Renal cortex interstitium (tissue), 11 donors: ENCODE results near the gene CCL22. TPM values are rescaled to one million over a fixed set of nuclear protein-coding genes. Genes with fewer than 3 reads are reported as not detected.
"Not testable (repeated sequence)": the region's sequence is repeated elsewhere in the genome, so short reads cannot be mapped to it uniquely, and the experiment has no call there.

Experiments
- DNase-seq, 11 donors: peaks; one replicate each; pipeline ENCODE4 v3.0.0-alpha.2; 2013; ENCODE audit warnings: low read depth in 9 of 11, low spot score in 4 of 11; ENCODE audit errors: extremely low read depth in 1 of 11
- polyA plus RNA-seq, 3 donors: library from polyadenylated mRNA; unstranded; fragments of 120-200 nt; gene quantifications; one replicate each; pipeline ENCODE4 v1.2.1, GENCODE V29; 2013; ENCODE audit not compliant: insufficient read length in 3 of 3

CCL22 gene
- polyA plus RNA-seq, 3 donors, result 0.08 to 0.13 (median 0.12) TPM

DNA sequence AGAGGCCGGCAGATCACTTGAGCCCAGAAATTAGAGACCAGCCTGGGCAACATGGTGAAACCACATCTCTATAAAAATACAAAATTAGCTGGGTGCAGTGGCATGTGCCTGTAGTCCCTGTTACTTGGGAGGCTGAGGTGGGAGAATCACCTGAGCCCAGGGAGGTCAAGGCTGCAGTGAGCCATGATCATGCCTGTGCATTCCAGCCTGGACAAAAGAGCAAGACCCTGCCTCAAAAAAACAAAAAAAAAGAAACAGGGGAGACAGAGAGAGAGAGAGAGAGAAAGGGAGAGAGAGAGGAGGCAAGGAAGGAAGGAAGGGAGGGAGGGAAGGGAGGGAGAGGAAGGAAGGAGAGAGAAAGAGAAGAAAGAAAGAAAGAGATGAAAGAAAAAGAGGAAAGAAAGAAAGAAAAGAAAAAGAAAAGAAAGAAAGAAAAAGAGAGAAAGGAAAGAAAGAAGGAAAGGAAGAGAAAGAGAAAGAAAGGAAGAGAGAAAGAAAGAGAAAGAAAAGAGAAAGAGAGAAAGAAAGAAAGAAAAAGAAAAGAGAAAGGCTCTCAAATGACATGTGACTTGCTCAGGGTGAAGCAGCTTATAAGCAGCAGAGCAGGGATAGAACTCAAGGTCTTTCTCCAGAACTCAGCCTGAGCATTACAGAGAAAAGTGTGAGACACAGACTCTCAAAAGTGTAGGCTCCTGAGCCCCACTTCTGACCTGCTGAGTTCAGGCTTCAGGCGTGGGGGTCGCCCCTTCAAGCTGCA is 29.2 kb downstream of the CCL22 start:
- no peak for DNase-seq

DNA sequence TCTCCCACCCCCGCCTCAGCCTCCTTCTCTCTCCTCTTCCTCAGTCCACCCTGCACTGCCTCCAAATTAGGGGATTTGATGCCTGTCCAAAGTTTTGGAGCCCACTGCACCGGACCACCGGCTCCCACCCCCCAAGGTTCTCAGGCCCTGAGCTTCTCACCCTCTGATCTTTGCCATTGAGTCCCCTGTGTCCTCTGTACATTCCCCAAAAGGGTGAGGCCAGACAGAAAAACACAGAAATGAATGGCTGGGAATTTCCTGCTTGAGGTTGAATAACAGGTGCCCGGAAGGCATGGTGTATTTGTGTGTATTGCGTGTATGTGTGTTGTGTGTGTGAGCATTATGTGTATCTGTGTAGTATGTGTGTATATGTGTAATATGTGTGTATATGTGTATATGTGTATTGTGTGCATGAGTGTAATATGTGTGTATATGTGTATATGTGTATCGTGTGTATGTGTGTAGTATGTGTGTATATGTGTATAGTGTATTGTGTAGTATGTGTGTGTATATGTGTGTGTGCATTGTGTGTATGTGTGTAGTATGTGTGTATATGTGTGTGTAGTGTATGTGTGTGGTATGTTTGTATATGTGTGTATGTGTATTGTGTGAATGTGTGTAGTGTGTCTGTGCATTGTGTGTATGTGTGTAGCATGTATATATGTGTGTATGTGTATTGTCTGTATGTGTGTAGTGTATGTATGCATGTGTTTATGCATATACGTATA is 29.9 kb downstream of the CCL22 start:
- DNase-seq, result no peak

DNA sequence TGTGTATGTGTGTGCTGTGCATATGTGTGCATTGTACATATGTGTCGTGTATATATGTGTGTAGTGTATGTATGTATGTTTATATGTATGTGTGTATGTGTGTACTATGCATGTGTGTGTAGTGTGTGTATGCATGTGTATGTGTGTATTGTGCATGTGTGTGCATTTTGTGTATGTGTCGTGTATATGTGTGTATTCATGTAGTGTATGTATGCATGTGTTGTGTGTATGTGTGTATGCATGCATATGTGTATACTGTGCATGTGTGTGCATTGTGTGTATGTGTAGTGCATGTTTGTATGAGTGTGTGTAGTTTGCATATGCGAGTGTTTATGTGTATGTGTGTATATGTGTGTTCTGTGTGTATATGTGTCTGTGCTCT is 30.5 kb downstream of the CCL22 start:
- no peak for DNase-seq

DNA sequence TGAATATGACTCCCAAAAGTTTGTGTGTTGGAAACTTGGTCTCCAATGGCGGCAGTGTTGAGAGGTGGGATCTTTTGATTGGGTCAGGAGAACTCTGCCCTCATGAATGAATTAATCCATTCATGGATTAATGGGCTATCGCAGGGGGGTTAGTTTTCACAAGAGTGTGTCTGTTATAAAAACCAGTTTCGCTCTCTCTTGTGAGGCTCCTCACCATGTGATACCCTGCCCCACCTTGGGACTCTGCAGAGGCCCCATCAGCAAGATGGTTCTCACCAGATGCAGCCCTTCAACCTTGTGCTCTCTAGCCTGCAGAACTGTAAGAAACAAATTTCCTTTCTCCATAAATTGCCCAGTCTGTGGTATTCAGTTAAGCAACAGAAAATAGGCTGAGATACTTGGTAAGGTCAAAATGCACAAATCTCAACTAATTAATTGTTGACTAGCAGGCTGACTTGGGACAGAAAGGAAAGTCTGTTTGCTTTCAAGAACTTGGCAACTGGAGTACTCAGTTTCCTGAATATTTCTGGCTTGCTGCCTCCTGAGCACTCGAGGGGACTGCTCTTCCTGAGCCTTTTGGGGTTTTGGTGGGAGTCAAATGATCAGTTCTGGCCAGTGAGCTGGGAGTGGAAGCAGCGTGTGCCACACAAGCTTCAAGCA is 32.2 kb downstream of the CCL22 start:
- DNase-seq, result peak in 5 of 11 donors; percentile 44 to 69 (median 55)

DNA sequence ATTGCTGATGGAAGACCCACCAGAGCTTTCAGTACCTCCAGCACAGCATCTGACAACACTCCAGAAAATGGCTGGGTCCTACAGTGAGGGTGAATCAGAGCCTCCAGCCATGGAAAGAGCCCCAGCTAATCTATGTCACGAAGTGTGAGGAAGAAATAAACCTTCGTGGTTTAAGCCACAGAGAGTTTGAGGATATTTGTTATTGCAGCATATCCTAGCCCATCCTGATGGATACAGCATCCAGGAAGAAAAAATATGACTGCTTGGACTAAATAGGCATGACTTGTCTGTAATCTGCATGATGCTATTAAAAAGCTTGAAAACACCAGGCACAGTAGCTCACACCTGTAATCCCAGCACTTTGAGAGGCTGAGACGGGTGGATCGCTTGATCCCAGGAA is 32.7 kb downstream of the CCL22 start:
- DNase-seq, result no peak

DNA sequence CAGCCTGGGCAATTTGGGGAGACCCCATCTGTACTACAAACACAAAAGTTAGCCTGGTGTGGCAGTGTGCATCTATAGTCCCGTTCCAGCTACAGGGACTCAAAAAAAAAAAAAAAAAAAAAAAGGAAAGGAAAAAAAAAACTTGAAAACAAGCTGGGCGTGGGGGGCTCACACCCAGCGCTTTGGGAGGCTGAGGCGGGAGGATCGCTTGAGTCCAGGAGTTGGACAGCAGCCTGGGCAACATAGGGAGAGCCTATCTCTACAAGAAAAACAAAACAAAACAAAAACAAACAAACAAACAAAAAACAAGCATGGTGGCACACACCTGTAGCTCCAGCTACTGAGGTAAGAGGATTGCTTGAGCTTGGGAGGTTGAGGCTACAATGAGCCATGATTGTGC is 33.1 kb downstream of the CCL22 start:
- DNase-seq, result no peak

DNA sequence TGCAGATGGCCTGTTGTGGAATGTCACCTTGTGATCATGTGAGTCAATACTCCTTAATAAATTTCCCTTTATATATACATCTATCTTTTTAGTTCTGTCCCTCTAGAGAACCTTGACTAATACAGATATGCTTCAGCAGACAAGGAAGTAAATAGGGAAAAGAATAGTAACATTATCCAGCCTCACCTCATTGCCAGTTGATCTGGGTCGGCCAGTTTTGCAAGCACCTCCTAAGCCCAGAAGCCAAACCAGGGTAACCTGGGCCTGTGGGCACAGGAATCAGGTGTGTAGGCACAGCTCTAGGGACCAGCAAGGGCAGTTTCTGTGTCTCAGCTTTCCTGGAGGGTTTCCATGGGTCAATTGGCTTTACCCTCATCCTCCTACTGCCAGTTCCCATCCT is 34.1 kb downstream of the CCL22 start:
- no peak for DNase-seq

DNA sequence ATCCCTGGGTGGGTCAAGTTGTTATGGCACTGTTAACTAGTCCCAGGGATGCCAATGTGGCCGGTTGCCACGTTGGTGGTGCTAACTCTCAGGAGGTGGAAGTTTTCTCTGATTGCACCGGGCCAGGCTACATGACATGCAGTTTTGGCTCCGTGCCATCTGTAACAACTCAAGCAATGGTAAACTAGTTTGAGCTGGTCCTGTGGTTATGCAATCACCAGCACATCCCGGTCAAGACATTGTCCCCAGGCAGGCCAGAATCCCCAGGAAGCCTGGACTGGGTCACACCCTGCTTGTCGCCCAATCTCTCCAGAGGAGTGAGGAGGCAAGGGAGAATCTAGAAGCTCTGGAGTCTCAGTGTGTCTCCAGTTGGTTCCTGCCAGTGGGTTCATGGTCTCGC is 35.9 kb downstream of the CCL22 start:
- DNase-seq, result no peak

DNA sequence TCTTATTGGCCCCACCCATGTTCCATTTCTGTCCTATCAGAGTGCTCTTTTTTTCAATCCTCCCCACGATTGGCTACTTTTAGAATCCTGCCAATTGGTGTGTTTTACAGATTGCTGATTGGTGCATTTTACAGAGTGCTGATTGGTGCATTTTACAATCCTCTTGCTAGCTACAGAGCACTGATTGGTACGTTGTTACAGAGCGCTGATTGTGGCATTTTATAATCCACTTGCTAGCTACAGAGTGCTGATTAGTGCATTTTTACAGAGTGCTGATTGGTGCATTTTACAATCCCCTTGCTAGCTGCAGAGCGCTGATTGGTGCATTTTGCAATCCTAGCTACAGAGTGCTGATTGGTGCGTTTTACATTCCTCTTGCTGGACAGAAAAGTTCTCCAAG is 36.4 kb downstream of the CCL22 start:
- no peak for DNase-seq

DNA sequence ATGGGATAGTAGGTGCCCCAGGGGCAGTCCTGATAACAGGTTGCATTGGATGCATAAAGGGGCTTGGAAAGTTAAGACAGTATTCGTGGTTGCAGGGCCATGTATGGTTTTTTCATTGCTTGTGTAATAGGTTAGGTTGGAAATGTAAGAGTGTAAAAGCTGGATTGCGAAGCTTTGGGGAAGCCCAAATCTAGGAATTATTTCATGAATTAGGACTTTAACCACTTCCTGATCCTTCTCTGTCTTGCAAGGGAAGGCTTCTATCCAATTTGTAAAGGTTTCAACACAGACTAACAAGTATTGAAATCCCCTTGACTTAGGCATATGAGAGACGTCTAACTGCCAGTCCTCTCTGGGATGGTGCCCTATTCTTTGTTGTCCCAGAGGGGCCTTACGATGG is 38.2 kb downstream of the CCL22 start:
- DNase-seq, result no peak

DNA sequence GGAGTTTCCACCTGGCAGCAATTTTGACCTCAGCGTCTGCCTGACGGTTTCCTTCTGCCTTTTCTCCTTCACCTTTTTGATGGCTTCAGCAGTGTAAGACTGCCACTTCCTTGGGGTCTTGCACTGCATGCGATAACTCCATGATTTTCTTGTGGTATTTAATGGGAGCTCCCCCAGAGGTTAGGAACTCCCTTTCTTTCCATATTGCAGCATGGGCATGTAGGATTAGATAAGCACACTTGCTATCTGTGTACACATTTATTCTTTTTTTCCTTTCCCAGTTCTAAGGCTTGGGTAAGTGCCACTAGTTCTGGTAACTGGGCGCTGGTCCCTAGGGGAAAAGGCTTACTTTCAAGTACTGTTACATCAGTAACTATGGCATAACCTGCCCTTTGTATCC is 38.9 kb downstream of the CCL22 start:
- DNase-seq, result not testable (repeated sequence)

DNA sequence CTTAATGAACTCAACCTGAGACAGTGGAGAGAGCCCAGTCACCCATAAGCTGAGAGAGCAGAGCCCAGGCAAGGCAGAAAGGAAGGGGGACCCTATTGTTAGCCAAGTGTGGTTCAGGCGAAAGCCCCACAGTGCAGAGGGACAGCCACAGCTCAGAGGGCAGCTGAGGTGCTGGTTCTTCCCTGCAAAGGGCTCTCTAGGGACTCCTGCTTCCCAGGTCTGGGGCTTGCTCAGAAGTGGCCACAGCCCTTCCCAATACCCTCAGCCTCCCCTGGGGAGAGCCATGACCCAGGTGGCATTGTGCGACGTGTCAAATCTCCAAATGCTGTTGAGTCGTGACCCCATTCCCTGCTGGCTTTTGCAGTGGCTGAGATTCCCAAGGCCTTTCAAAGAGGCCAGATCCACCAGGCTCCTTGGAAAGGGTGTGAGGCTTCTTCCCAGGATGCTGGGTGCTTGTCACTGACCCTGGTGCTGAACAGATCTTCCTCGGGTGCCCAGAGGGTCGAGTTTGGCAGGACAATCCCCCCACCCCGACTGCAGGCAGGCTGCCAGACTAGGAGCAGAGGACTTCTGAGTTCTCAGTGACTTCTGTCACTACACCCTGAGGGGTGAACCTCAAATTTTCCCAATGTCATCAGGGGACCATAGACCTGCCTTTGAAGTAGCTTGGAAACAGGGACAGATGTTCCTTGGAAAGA is 43.5 kb downstream of the CCL22 start:
- no peak for DNase-seq

DNA sequence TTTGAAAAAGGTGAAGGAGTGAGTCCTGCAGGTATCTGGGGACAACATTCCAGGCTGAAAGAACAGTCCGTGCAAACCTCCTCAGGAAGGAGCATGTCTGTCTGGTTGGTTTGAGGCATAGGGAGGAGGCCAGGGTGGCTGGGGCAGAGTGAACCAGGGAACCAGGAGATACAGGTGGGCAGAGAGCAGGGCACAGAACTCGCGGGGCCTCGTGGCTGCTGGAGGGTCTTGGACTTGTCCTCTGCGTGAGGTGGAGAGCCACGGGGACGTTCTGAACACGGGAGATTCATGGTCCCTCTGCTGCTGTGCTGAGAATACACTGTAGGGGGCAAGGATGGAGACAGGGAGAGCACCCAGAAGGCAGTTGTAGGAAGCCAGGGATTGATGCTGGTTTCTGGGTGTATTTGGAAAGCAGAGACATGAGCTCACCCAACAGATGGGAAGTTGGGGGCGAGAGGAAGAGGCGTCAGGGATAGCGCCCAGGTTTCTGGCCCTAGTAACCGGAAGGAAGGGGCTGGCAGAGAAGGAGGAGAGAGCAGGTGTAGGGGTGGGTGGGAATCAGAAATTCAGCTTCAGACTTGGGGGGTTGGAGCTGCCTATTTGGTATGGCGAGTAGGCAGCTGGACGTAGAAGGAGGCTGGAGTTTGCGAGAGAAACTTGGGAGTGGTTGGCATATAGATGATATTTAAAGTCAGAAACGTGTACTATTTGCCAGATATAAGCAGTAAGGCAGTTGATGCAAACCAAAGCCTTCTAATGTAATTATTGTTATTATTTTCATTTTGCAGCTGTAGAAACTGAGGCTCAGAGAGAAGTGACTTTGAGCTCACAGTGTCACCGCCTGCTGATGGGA is 45.6 kb downstream of the CCL22 start, which contains the start of gene CCL17:
TSS of gene CCL17 (plus strand) at position 803 of the 853 bp plus-strand sequence. CDS start 9,166 bp downstream, outside the sequence.
- DNase-seq, result no peak

DNA sequence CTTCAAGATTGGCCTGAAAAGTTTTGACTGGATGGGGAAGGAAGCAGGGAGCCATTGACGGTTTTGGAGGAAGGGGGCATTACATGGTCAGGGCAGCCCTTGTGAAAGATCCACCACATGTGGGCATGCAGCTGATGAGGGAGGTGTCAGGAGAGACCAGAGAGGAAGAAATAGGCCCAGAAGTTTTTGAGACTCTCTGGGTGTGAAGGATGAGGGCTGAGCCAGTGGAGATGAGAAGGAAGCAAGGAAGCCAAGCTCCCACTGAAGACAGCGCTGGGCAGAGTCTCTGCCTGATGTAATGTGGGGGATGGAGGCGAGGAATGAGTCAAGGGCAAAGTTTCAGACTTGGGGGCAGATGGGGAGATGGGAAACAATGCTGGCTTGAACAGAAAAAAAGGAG is 46.5 kb downstream of the CCL22 start:
- DNase-seq, result no peak

DNA sequence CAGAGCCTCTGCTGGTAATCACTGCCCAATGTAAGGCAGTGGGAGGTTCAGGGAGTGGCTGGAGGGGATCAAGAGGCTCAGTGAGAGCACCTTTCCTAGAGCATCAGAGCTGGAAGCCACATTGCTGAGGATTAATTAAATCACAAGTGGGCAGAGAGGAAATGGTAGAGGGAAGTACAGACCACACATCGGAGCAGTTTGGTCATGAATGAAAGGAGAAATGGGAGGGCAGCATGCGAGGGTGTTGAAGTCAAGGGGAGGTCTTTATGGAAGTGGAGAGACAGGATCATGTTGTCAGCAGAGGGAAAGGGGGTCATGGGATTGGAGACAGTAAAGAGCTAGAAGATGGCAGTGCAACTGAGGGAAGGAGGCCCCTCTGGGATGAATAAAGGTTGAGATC is 48.3 kb downstream of the CCL22 start:
- DNase-seq, result no peak

DNA sequence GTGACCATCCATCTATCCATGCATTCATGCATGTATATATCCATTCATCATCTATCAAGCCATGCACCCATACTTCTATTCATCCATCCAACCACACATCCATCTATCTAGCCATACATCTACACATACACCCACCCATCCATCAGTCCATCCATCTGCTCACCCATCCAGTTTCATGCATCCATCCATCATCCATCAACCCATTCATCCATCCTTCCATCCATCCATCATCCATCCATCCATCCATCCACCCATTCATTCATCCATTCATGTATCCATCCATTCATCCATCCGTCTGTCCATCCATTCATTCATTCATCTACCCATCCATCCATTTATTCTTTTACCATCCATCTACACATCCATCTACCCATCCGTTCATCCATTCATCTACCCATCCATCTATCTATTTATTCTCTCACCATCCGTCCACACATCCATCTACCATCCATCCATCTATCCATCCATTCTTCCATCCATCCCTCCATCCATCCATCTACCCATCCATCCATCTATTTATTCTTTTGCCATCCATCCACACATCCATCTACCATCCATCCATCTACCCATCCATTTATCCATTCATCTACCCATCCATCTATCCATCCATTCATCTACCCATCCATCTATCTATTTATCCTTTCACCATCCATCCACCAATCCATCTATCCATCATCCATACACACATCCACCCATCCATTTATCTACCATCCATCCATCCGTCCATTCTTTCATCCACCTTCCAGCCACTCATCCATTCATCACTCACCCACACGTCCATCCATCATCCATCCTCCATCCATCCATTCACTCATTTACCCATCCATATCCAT is 49.2 kb downstream of the CCL22 start:
- no peak for DNase-seq

DNA sequence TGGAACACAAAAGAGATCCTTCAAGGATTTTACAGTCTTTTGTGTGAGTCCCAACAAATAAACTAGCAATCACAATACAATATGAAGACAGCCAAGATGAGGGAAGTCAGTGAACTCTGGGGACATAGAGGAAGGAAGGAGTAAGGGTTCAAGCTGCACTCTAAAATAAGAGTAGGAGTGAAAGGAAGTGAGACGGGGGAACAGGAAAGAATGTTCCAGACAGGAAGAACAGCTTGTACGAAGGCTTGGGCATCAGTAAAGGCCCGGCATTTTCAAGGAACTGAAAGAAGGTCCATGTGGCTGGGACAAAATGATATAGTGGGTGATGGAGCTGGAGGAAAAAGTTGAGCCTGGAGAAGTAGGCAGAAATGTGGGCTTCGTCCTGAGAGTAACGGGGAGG is 50.5 kb downstream of the CCL22 start:
- DNase-seq, result no peak
